ENCODE measurements around the gene TP53I13. TPM values are rescaled to one million over a fixed set of nuclear protein-coding genes. Genes with fewer than 3 reads are reported as not detected.

TP53I13 gene
- total RNA-seq, 1 experiment from 2014 or later: 33.3 TPM

DNA sequence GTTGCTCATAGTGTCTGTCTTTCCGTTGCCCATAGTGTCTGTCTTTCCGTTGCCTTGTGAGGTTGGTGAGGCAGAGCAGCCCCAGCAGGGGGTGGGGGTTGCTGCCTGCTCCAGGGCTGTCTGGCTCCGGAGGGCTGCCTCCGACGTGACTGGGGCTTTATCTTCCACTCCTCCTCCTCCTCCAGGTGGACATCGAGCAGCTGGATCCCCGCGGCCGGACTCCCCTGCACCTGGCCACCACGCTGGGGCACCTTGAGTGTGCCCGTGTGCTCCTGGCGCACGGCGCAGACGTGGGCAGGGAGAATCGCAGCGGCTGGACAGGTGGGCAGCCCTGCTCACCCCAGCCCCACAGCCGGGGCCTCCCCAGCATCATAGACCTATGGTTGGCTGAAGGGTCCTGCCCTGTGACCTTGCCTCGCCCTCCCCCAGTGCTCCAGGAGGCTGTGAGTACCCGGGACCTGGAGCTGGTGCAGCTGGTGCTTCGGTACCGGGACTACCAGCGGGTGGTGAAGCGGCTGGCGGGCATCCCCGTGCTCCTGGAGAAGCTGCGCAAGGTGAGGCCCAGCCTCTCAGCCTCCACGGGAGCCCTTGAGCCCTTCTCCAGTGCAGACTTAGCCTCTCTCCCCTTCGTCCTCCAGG is 39.2 kb downstream of the TP53I13 start:
- H3K27ac ChIP-seq (ENCODE audit: low read depth, low read length): no peak overlapping the region
- RAD21 ChIA-PET (ENCODE audit: low non-redundant PET in 1 of 2, low total read pairs in 2 of 2, uncharacterized antibody in 2 of 2, unreplicated experiment in 2 of 2): no interaction called here
- intact Hi-C loops (cut with micrococcal nuclease): no loop called here
- no peaks in the 10 kb centered on the region for H3K9me3 ChIP-seq (ENCODE audit: control insufficient read depth in 1 of 2, insufficient read depth in 1 of 2, low read depth in 1 of 2, low read length in 2 of 2)
- H3K9ac ChIP-seq (ENCODE audit: low read length): no peak overlapping the region
- DNase-seq (ENCODE audit: low read depth, low spot score): no peak
- H3K4me2 ChIP-seq (ENCODE audit: low read length): no peak overlapping the region
- no peaks in the 10 kb centered on the region for H4K20me1 ChIP-seq (ENCODE audit: insufficient read depth)
- TF ChIP-seq CBX3 (IDR thresholded peaks at IDR 0.05; ENCODE audit: low read depth) (no peak), TCF7L2 (IDR thresholded peaks at IDR 0.05; ENCODE audit: borderline replicate concordance, extremely low read depth, insufficient read depth, insufficient read length) (no peak), RAD21 (IDR thresholded peaks at IDR 0.05; ENCODE audit: low read depth) (no peak)
- POLR2A ChIA-PET: no interaction called here
- H3K9me2 ChIP-seq (ENCODE audit: insufficient read depth): no peaks in the 10 kb centered on the region
- CTCF ChIA-PET: interaction anchor here (4.3 kb wide), 1 partner anchor 10 kb away, joined by 28 read pairs; no protein-coding TSS in a partner anchor
- no peak overlapping the region for H2AFZ ChIP-seq (ENCODE audit: low read depth, low read length, poor library complexity, severe bottlenecking)
- H3K27me3 ChIP-seq (ENCODE audit: insufficient read depth, low read length): no peaks in the 10 kb centered on the region
- no peak for ATAC-seq
- no TSS peak for BruUV-seq (replicated peaks)
- H3K36me3 ChIP-seq (ENCODE audit: control insufficient read depth in 1 of 2, insufficient read depth in 2 of 2, low read length in 2 of 2): no peaks in the 10 kb centered on the region
- H3K4me3 ChIP-seq (replicated peaks in 1 of 2; ENCODE audit: low read depth in 1 of 2, low read length in 2 of 2): no peak overlapping the region
- H3K4me1 ChIP-seq (ENCODE audit: control insufficient read depth in 1 of 2, insufficient read depth in 2 of 2, low read length in 2 of 2): no peaks in the 10 kb centered on the region
- peaks cover 4% of the 10 kb centered on the region; the same call in 1 of the 2 replicates for H3K79me2 ChIP-seq (ENCODE audit: insufficient read depth, low read length)

- TF ChIP-seq TCF7L2 (IDR thresholded peaks at IDR 0.05; ENCODE audit: borderline replicate concordance, extremely low read depth, insufficient read depth, insufficient read length) (no peak), CEBPB (IDR thresholded peaks at IDR 0.05; ENCODE audit: low read depth) (no peak), EGR1 (IDR thresholded peaks at IDR 0.05; ENCODE audit: low read depth) (no peak), RAD21 (IDR thresholded peaks at IDR 0.05; ENCODE audit: low read depth) (no peak), POLR2A (IDR thresholded peaks at IDR 0.05; ENCODE audit: borderline replicate concordance, extremely low read depth, insufficient read depth, insufficient read length) (no peak), ZNF274 (IDR thresholded peaks at IDR 0.05; ENCODE audit: low read depth, low read length) (no peak), FOSL1 (IDR thresholded peaks at IDR 0.05; ENCODE audit: low read depth) (no peak), SRF (IDR thresholded peaks at IDR 0.05; ENCODE audit: low read depth) (no peak), SIN3A (IDR thresholded peaks at IDR 0.05; ENCODE audit: low read depth) (no peak), SP1 (IDR thresholded peaks at IDR 0.05; ENCODE audit: low read depth) (no peak), REST (IDR thresholded peaks at IDR 0.05; ENCODE audit: low read depth) (no peak)
- TF ChIP-seq, protein P1, sequence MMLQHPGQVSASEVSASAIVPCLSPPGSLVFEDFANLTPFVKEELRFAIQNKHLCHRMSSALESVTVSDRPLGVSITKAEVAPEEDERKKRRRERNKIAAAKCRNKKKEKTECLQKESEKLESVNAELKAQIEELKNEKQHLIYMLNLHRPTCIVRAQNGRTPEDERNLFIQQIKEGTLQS (IDR thresholded peaks at IDR 0.05): no peak
- Histone ChIP-seq H3K79me2 (ENCODE audit: insufficient read depth, low read length) (peaks cover 4% of the 10 kb centered on the region; the same call in 1 of the 2 replicates), H2AFZ (ENCODE audit: low read depth, low read length, poor library complexity, severe bottlenecking) (no peak overlapping the region), H3K4me2 (ENCODE audit: low read length) (no peak overlapping the region), H3K27ac (ENCODE audit: low read depth, low read length) (no peak overlapping the region), H4K20me1 (ENCODE audit: insufficient read depth) (no peaks in the 10 kb centered on the region), H3K9me2 (ENCODE audit: insufficient read depth) (no peaks in the 10 kb centered on the region), H3K36me3 (ENCODE audit: control insufficient read depth in 1 of 2, insufficient read depth in 2 of 2, low read length in 2 of 2) (no peaks in the 10 kb centered on the region), H3K9me3 (ENCODE audit: control insufficient read depth in 1 of 2, insufficient read depth in 1 of 2, low read depth in 1 of 2, low read length in 2 of 2) (no peaks in the 10 kb centered on the region), H3K27me3 (ENCODE audit: insufficient read depth, low read length) (no peaks in the 10 kb centered on the region), H3K4me1 (ENCODE audit: control insufficient read depth in 1 of 2, insufficient read depth in 2 of 2, low read length in 2 of 2) (no peaks in the 10 kb centered on the region), H3K4me3 (replicated peaks in 1 of 2; ENCODE audit: low read depth in 1 of 2, low read length in 2 of 2) (no peak overlapping the region), H3K9ac (ENCODE audit: low read length) (no peak overlapping the region)
- ChIA-PET CTCF (interaction anchor here (4.3 kb wide), 1 partner anchor 9 kb away, joined by 28 read pairs; no protein-coding TSS in a partner anchor), RAD21 (ENCODE audit: low non-redundant PET in 1 of 2, low total read pairs in 2 of 2, uncharacterized antibody in 2 of 2, unreplicated experiment in 2 of 2) (no interaction called here), POLR2A (no interaction called here)
- ATAC-seq (no peak), DNase-seq (ENCODE audit: low read depth, low spot score) (no peak)
- no TSS peak for BruUV-seq (replicated peaks)
- intact Hi-C loops (cut with micrococcal nuclease): no loop called here
These were observed 40.5 kb downstream of the TP53I13 start for GRCh38 chr17:29608986-29609385.

Data from HCT116 (cell line).